HG03439 (cell line): Measurements from ENCODE around the gene SOD2.
A peak's percentile ranks its signal among the peaks of the same experiment; 100 is the strongest.
"Not testable (repeated sequence)": the region's sequence is repeated elsewhere in the genome, so short reads cannot be mapped to it uniquely, and the experiment has no call there.

Experiments used
- ATAC-seq: cut with Tn5 transposase; IDR thresholded peaks from one replicate; pipeline ENCODE4 v1.9.1; 2021; ENCODE audit warnings: mild to moderate bottlenecking, moderate library complexity; ENCODE audit not compliant: unreplicated experiment

SOD2 gene

DNA sequence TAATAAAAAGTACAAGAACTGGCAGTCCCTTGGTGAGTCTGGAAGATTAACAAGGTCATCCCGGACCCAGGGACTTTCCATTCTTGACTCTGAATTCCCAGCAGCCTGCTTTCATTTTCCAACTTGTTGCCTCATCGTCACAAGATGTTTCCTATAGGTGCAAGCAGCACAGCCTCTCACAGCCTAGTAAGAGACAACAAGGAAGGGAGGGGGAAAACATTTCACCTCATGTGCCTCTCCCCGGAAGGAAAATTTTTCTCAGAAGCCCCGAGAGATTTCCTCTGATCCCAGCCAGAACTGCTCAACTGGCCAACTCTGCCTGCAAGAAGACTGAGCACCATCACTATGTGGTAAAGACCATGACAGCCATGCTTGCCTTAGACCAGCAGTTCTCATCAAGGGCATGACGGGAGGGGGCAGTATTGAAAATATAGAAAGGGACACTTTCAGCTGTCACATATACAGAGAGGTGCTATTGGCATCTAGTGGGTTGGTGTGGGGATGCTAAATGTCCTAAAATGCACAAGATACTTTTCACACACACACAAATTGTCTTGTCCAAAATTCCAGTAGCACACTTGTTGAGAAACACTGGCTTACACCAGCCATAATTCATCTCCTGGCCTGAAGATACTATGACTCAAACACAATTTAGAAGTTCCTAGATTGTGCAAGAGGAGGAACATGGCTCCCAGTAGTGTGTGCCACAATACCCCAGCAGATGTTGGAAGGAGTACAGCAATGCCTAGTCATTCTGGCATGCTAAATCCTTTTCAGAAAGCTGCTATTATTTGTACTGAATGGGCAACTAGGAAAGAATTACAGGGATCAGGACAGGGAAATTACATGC lies 23.4 kb upstream of the SOD2 start:
- no peak for ATAC-seq

GRCh38 chr6:159715605-159716004 lies 22.6 kb upstream of the SOD2 start:
- ATAC-seq: no peak

- ATAC-seq: no peak
Measured at GRCh38 chr6:159715166-159715565, 22.1 kb upstream of the SOD2 start.

DNA sequence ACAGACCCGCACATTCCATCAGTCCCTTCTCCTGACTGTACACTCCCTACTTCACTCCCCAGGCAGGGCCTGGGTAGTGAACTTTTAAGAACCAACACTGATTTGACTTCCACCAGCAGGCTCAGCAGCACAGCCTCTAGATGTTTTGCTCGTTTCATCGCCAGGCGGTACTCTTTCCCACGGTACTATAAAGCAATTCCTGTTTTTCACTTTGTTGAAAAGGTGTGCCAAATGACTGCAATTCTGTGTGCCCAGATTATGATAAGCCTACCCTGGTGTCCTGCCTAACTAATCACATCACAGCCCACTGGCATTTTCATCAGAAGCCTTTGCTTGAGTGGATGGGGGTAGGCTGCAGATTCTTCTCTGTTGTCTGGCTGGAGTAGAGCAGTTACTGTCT lies 21.4 kb upstream of the SOD2 start:
- no peak for ATAC-seq

DNA sequence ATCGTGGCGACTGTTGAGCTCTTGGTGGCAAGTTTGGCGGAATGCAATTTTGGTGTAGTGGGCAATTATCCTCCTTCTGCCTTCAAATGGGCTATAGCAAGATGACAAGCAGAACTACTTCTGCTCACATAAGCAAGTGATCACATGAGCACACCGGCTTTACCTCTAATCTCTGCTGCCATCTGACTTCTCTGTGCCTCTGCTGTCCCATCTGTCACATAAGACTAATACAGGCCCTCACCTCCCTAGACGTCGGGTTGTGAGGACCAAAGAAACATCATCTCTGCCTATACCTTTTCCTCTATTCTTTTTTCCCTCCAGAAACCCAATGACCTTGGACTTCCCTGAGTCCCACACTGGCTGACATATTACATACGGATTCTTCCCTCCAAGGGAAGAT lies 20.9 kb upstream of the SOD2 start:
- no peak for ATAC-seq

GRCh38 chr6:159712389-159712788 lies 19.3 kb upstream of the SOD2 start:
- ATAC-seq: not testable (repeated sequence)

- ATAC-seq: not testable (repeated sequence)
Measured at GRCh38 chr6:159710603-159711002, 17.6 kb upstream of the SOD2 start.

DNA sequence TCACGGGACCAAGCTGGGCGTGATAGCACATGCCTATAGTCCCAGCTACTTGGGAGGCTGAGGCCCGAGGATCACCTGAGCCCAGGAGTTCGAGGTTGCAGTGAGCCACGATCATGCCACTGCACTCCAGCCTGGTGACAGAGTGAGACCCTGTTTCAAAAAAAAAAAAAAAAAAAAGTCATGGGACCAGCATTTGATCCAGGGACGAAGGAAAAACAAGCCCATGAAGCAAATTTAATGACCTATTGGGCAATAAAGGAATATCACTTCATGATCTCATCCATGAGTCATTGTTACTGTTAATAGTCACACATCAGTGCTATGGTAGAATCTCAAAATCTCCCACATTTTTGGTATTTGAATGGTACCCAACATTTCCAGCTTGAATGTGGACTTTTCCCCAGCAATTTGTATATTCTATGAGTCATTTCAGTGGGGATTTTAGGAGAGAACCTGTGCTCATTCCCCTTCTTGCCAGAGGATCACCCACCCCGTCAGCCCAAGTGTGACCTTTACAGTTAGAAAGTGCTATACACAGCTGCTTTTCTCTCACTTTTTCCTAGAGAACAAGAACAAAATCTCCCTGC lies 8.5 kb upstream of the SOD2 start:
- ATAC-seq: no peak

DNA sequence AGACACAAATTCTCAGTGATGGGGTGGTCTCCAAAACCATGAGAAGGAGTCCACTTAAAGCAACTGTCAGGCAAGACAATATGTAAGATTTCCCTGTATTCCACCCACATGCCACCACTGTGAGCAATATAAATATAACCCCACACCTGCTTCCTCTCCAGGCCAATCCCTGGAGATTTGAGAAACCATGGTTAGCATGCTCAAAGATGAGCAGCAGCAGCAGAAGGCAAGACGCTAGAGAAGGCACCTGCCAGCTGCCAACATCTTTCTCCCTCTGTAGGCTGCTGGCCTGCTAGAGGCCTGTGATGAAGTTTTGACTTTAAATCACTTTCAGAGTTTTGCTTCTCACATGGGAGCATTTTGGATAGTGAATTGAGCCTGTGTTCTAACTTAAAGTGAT lies 7.9 kb upstream of the SOD2 start:
- no peak for ATAC-seq

GRCh38 chr6:159695984-159696383 lies 2.9 kb upstream of the SOD2 start:
- no peak for ATAC-seq

GRCh38 chr6:159693894-159694545 lies 979 bp upstream of the SOD2 start:
- ATAC-seq: no peak

DNA sequence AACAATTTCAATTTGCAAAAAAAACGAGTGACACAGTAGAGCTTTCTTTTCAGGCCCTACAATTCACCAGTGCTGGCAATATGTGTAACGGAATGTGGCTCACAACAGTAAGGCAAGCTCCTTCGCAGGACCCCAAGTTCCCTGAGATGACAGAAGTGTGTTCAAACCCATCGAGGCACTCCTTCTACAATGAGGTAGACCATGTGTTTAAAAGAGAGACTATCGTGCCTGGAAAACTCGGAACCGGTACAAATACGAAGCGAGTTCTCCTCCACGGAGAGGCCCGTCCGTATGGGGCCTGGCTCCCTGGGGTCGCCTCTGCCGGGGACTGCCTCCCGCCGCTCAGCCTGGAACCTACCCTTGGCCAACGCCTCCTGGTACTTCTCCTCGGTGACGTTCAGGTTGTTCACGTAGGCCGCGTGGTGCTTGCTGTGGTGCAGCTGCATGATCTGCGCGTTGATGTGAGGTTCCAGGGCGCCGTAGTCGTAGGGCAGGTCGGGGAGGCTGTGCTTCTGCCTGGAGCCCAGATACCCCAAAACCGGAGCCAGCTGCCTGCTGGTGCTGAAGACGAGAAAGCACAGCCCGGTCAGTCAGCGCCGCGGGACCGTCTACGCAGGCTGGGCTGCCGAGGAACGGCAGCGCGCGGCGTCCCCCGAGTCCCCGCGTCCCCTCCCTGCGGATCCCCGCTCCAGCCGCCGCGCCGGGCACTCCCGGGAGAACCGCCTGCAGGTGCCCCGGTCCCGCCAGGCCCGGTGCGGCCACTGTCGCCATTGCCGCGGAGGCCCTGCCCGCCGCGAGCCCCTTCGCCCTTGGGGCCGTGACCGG lies 526 bp downstream of the SOD2 start:
- peak; percentile 31 for ATAC-seq

DNA sequence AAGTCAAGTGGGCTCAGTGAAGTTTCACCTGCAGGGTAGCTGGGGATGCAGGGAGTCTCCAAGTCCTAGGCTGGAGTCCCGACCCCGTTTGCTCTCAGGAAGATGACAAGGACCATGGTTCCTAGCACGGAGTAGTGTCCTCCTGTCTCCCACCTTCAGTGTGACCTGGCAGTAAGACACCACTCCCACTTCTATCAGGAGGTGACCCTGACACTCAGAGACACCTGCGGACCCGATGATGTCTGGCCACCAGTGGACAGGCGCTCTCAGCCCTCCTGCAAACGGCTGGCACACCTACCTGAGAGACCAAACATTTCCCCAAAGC lies 1.1 kb downstream of the SOD2 start:
- ATAC-seq: no peak

DNA sequence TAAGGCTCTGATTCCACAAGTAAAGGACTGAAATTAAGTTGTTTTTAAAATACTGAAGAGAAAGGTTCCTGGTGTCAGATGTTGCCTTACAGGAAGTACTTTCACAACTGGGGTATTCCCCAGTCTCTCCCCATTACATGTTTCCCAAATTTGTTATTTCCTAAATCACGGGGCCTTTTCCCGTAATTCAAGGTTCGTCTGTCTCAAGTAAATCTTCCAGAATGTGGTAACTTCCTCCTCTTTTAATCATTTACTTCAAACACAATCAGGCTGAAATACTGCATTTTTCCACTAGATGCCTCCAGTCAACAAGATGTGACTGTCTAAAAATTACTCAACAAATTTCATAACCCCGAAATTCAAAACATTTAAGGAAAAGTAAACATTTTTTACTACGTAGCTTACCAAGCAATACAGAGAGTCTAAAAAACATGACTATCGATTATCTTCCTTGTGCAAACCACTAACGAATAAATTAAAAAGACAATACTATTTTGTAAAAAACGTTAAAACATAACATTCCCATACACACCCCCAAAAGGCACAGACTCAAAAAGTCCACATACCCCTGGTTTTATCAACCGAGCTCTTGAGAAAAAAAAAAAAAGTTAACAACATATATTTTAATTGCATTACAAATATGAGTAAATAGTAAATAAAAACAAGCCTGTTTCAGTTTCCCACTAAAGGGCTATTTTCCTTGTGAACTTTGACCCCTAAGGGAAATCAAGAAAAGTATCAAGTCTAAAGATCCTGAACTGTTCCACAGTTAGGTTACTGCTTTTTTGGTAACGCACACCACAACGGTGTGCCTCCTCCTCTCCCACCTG lies 1.7 kb downstream of the SOD2 start:
- ATAC-seq: no peak

GRCh38 chr6:159690135-159690534 lies 2.9 kb downstream of the SOD2 start:
- ATAC-seq: not testable (repeated sequence)

DNA sequence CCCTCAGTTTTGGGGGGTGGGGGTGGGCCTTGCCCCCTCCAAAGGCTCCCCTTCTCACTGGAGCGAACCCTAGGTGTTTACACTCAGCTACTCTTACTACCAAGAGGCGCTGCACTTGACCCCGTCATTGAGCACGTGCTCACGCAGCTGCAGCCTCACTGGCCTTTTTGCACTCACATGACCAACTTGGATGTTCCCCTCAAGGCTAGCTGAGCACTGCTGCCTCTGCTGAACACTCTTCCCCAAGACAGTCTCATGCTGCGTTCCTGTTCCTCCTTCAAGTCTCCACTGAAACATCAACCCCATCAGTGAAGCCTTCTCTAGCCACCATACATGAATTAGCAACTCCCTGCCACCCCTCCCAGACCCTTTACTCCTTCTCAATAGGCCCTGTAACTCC lies 4.0 kb downstream of the SOD2 start:
- no peak for ATAC-seq

DNA sequence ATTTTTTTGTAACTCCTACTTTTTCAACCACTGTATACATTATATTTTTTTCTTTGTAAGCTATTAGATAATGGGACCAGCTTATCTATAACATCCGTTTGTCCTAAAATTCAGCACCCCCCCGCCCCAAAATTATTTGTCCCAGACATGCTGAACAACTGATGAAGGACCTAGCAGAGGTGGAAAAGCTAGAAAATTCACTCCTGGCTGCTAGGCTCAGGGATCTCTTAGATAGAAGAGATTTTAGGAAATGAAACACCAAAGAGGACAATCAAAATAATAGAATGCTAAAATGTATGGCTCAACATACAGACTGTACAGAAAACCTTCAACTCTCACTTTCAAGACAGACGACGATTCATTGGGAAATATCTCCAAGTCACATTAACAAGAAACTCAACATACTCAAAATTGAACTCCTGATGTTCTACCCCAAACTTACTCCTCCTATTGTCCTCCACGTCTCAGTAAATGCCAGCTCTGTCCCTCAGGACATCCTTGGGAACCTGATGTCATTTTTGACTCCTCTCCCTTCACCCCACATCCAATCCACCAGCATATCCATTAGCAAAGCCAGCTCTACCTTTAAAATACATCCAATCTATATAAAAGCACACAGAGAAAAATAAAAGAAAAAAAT lies 4.7 kb downstream of the SOD2 start:
- ATAC-seq: no peak

- no peak for ATAC-seq
Measured at GRCh38 chr6:159687341-159687740, 5.7 kb downstream of the SOD2 start.

GRCh38 chr6:159686703-159687102 lies 6.3 kb downstream of the SOD2 start:
- ATAC-seq: no peak

GRCh38 chr6:159686040-159686439 lies 7.0 kb downstream of the SOD2 start:
- ATAC-seq: no peak
